Caco-2 (cell line): ENCODE results near the gene GSTK1. TPM values are rescaled to one million over a fixed set of nuclear protein-coding genes. Genes with fewer than 3 reads are reported as not detected.

Experiments
- BruUV-seq: library from RNA; stranded (reverse); fragments of 400-500 nt; replicated peaks from 2 replicates; lab custom pipeline; 2021; lab: Mats Ljungman, UMichigan
- CTCF ChIA-PET: fragments of 300-600 bp; sonication (Branson Sonifier 250); formaldehyde crosslinking; loops from one replicate; lab custom pipeline; 2022; ENCODE audit warnings: antibody characterized with exemption; lab: Charles Lee
- POLR2A ChIA-PET: fragments of 300-600 bp; sonication (Branson Sonifier 250); formaldehyde crosslinking; loops from one replicate; lab custom pipeline; 2022; ENCODE audit warnings: antibody characterized with exemption; lab: Charles Lee
- DNase-seq, 2 experiments: peaks; one replicate each; pipeline versions ENCODE4 v3.0.0 to v3.0.0-alpha.2; 2020 to 2022
- H3K27me3 ChIP-seq: replicated peaks from 2 replicates; pipeline ENCODE4 v1.6.0; 2011; ENCODE audit warnings: low read length; ENCODE audit not compliant: control insufficient read depth, insufficient read depth
- H3K36me3 ChIP-seq: 2 replicates; pipeline ENCODE4 v1.5.1; 2011; ENCODE audit warnings: low read length; ENCODE audit not compliant: control insufficient read depth, insufficient read depth
- H3K4me1 ChIP-seq: fragments of 250-450 bp; sonication (Bioruptor Pico); 2 replicates; pipeline ENCODE4 v1.5.1; 2020; ENCODE audit warnings: mild to moderate bottlenecking
- H3K4me3 ChIP-seq: 2 replicates; pipeline ENCODE4 v1.5.1; 2011; ENCODE audit warnings: low read depth, mild to moderate bottlenecking, control low read depth, low read length
- H3K9me3 ChIP-seq: fragments of 250-450 bp; sonication (Bioruptor Pico); 2 replicates; pipeline ENCODE4 v1.5.1; 2020; ENCODE audit warnings: mild to moderate bottlenecking, moderate library complexity
- H3K27ac Mint-ChIP-seq: one replicate; pipeline ENCODE4 v1.8.0; 2022; ENCODE audit warnings: mixed read lengths; ENCODE audit not compliant: unreplicated experiment
- H3K27me3 Mint-ChIP-seq: one replicate; pipeline ENCODE4 v1.8.0; 2022; ENCODE audit warnings: mixed read lengths; ENCODE audit not compliant: insufficient read depth, unreplicated experiment
- H3K36me3 Mint-ChIP-seq: one replicate; pipeline ENCODE4 v1.8.0; 2022; ENCODE audit warnings: mild to moderate bottlenecking, mixed read lengths; ENCODE audit not compliant: insufficient read depth, unreplicated experiment
- H3K4me1 Mint-ChIP-seq: one replicate; pipeline ENCODE4 v1.8.0; 2022; ENCODE audit warnings: low read depth, mixed read lengths; ENCODE audit not compliant: unreplicated experiment
- H3K4me3 Mint-ChIP-seq: one replicate; pipeline ENCODE4 v1.8.0; 2022; ENCODE audit warnings: mild to moderate bottlenecking, moderate library complexity, mixed read lengths; ENCODE audit not compliant: unreplicated experiment
- H3K9me3 Mint-ChIP-seq: one replicate; pipeline ENCODE4 v1.8.0; 2022; ENCODE audit warnings: mixed read lengths; ENCODE audit not compliant: unreplicated experiment
- CTCF ChIP-seq, 2 experiments: fragments of 200-600 bp in 1 of 2; IDR thresholded peaks; 1 replicate in 1 of 2; 2 replicates in 1 of 2; pipeline versions ENCODE4 v1.5.1 to v1.8.0; 2011 to 2022; ENCODE audit warnings: antibody characterized with exemption in 1 of 2, control low read depth in 1 of 2, inconsistent platforms in 1 of 2, low read depth in 1 of 2, low read length in 1 of 2, mild to moderate bottlenecking in 1 of 2, moderate library complexity in 1 of 2; ENCODE audit not compliant: insufficient read depth in 1 of 2, severe bottlenecking in 1 of 2, unreplicated experiment in 1 of 2
- intact Hi-C: fragments of 100-400 bp; cut with micrococcal nuclease; formaldehyde crosslinking; loops from one replicate; pipeline ENCODE4 v1.10.0; 2022; ENCODE audit not compliant: unreplicated experiment
- total RNA-seq: library from RNA; stranded (reverse); gene quantifications from 2 replicates; pipeline ENCODE4 v1.2.3, GENCODE V29; 2022

GSTK1 gene
- total RNA-seq, 1 experiment from 2014 or later = 134 TPM

- peaks cover 96% of the 10 kb centered on the region for H3K36me3 Mint-ChIP-seq
- Histone ChIP-seq H3K36me3 (peaks cover 9% of the 10 kb centered on the region), H3K4me3 (no peak overlapping the region), H3K4me1 (peaks cover 8% of the 10 kb centered on the region; the same call in 1 of the 2 replicates), H3K27me3 (no peaks in the 10 kb centered on the region), H3K9me3 (no peaks in the 10 kb centered on the region)
- no peak overlapping the region for H3K4me3 Mint-ChIP-seq
- TF ChIP-seq CTCF (IDR thresholded peaks at IDR 0.05; ENCODE audit: insufficient read depth in 1 of 2, low read depth in 1 of 2, low read length in 1 of 2, severe bottlenecking in 1 of 2, unreplicated experiment in 1 of 2) = no peak
- intact Hi-C loops = loop anchor here (1.0 kb wide), 1 partner anchor 38 kb away; the partner anchor contains the start of gene GSTK1
- POLR2A ChIA-PET = interaction anchor here (1.0 kb wide), 1 partner anchor 13 kb away, joined by 4 read pairs; the partner anchor contains the start of gene CASP2
- H3K4me1 Mint-ChIP-seq = peaks cover 12% of the 10 kb centered on the region
- no peaks in the 10 kb centered on the region for H3K27me3 Mint-ChIP-seq
- no peak for DNase-seq
- H3K9me3 Mint-ChIP-seq = no peaks in the 10 kb centered on the region
- no peak overlapping the region for H3K27ac Mint-ChIP-seq
- CTCF ChIA-PET = interaction anchor here (0.6 to 1.0 kb wide), 4 partner anchors 38 to 86 kb away, joined by 3 to 5 read pairs (median 3); no protein-coding TSS in a partner anchor
- no TSS peak for BruUV-seq
These were observed 38.0 kb downstream of the GSTK1 start for GRCh38 chr7:143300959-143301935.

- ChIA-PET CTCF (no interaction called here), POLR2A (no interaction called here)
- peaks cover 11% of the 10 kb centered on the region for H3K36me3 ChIP-seq
- peaks cover 100% of the 10 kb centered on the region for H3K36me3 Mint-ChIP-seq
- H3K4me1 Mint-ChIP-seq = peaks cover 9% of the 10 kb centered on the region
- H3K27me3 ChIP-seq = no peaks in the 10 kb centered on the region
- H3K9me3 ChIP-seq = no peaks in the 10 kb centered on the region
- intact Hi-C loops = no loop called here
- no TSS peak for BruUV-seq
- no peak for DNase-seq
- no peak for TF ChIP-seq CTCF (IDR thresholded peaks at IDR 0.05; ENCODE audit: insufficient read depth in 1 of 2, low read depth in 1 of 2, low read length in 1 of 2, severe bottlenecking in 1 of 2, unreplicated experiment in 1 of 2)
- H3K4me3 ChIP-seq = no peak overlapping the region
- no peaks in the 10 kb centered on the region for H3K9me3 Mint-ChIP-seq
- no peaks in the 10 kb centered on the region for H3K27me3 Mint-ChIP-seq
- H3K4me1 ChIP-seq = 0 out of 2 replicates have a peak, but pooled peaks cover 6% of the 10 kb centered on the region
- no peak overlapping the region for H3K27ac Mint-ChIP-seq
- H3K4me3 Mint-ChIP-seq = no peak overlapping the region
These were observed 40.5 kb downstream of the GSTK1 start for GRCh38 chr7:143303733-143304132.

GRCh38 chr7:143304938-143305337 lies 41.7 kb downstream of the GSTK1 start:
- no peak for TF ChIP-seq CTCF (IDR thresholded peaks at IDR 0.05; ENCODE audit: insufficient read depth in 1 of 2, low read depth in 1 of 2, low read length in 1 of 2, severe bottlenecking in 1 of 2, unreplicated experiment in 1 of 2)
- intact Hi-C loops = loop anchor here (1.0 kb wide), 1 partner anchor 65 kb away; no protein-coding TSS in a partner anchor
- Mint-ChIP-seq H3K9me3 (no peaks in the 10 kb centered on the region), H3K27me3 (no peaks in the 10 kb centered on the region), H3K27ac (no peak overlapping the region), H3K36me3 (peaks cover 99% of the 10 kb centered on the region), H3K4me1 (peaks cover 9% of the 10 kb centered on the region), H3K4me3 (no peak overlapping the region)
- Histone ChIP-seq H3K36me3 (peaks cover 11% of the 10 kb centered on the region), H3K4me1 (0 out of 2 replicates have a peak, but pooled peaks cover 6% of the 10 kb centered on the region), H3K9me3 (no peaks in the 10 kb centered on the region), H3K4me3 (no peak overlapping the region), H3K27me3 (no peaks in the 10 kb centered on the region)
- CTCF ChIA-PET = interaction anchor here (1.5 to 1.9 kb wide), 2 partner anchors 17 to 65 kb away, joined by 5 to 6 read pairs; partner anchors contain the start of gene CASP2
- BruUV-seq = no TSS peak
- POLR2A ChIA-PET = no interaction called here
- DNase-seq = no peak
